Activated CD4-positive, alpha-beta T cell treated with anti-CD3 and anti-CD28 coated beads for 1 hour (primary cell): ENCODE measurements around the gene ANGEL2.
"Not testable (repeated sequence)": the region's sequence is repeated elsewhere in the genome, so short reads cannot be mapped to it uniquely, and the experiment has no call there.

ENCODE experiments used
- DNase-seq: peaks from one replicate; pipeline ENCODE4 v3.0.0-alpha.2; 2020

The ANGEL2 gene

DNA sequence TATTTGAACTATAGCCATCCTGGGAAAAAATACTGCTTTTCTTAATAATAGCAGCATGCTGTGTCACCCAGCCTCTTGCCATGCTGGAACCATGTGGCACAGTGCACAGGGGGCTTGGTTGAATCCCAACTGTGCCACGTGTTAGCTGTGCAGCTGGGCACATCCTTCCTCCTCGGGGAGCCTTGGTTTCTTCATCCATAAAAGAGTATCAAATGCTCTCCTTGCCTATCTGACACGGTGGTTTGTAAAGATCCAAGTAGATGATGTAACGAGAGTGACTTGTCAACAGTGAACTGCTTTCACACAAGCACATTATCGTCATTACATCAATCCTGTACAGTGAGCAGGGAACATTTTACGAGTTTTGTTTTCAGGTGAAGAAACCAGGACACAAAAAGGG, 41.0 kb downstream of the ANGEL2 start:
- no peak for DNase-seq

DNA sequence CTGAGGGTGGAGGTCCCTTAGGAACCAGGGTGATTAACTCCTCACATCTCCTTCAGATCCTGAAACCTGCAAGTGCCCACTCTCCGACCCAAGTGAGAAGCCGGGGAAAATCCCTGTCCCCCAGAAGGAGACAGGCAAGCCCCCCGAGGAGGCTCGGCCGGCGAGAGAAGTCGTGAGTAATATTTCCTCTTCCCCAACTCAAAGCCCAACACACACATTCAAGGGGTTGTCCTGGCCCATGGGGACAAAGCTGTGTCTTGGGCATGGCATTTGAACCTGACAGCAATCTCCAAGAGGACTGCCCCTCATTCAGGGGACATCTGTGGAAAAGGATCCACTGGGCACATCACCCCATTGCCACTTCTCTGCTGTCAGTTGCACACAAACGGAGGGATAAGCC, 41.8 kb downstream of the ANGEL2 start:
- no peak for DNase-seq

GRCh38 chr1:212973426-212973825, 42.2 kb downstream of the ANGEL2 start:
- no peak for DNase-seq

GRCh38 chr1:212971312-212971711, 44.4 kb downstream of the ANGEL2 start:
- no peak for DNase-seq

DNA sequence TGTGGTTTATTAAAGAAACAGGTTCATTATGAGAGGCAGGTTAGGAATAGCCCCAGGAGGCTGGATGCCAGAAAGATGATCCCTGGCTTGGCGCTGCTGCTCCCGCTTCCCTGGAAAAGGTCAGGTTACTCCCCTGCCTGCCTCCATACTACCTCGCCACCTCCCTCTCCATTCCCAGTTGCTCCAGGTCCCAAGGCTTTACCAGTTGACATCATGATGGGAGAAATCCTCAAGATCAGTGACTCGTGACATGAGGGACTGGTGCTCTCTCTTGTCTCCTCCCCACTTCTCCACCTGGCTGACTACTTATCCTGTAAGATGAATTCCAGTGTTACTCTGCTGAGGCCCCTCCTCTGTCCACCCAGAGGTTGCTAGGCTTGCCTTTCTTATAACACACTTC, 45.6 kb downstream of the ANGEL2 start:
- DNase-seq, result no peak

DNA sequence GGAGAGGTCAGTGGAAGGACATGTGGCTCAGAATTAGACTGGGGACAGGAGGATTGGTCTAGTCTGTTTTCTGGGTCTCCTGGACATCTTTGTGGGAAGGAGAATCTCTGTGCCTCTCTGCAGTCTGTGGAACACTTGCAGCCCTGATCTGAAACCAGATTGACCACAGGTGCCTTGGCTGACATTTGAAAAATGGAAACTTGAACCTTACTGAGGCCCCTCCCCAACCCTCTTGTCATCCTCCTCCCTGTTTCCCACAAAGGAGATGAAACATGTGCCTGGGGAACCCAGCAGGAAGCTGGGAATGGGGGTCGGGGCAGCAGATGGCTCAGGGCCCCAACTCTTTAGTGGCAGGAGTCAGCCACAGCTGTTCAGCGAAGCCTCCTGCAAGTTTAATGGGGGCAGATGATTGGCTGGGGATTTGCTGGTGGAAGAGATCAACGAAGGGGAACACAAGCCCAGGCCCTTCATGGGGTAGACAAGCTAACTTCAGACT, 47.3 kb downstream of the ANGEL2 start:
- DNase-seq, result no peak

- DNase-seq, result no peak
These were observed 47.9 kb downstream of the ANGEL2 start for GRCh38 chr1:212967801-212968200.

GRCh38 chr1:212966616-212967015, 49.1 kb downstream of the ANGEL2 start:
- DNase-seq, result no peak

DNA sequence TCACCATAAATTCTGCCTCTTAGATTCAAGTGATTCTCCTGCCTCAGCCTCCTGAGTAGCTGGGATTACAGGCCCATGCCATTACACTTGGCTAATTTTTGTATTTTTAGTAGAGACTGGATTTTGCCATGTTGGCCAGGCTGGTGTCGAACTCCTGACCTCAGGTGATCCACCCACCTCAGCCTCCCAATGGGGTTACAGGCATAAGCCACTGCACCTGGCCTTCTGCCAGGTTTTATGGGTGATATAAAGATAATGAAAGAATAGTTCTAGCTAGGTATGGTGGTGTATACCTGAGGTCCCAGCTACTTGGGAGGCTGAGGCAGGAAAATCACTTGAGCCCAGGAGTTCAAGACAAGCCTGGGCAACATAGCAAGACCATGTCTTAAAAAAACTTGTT, 50.7 kb downstream of the ANGEL2 start:
- not testable (repeated sequence) for DNase-seq

DNA sequence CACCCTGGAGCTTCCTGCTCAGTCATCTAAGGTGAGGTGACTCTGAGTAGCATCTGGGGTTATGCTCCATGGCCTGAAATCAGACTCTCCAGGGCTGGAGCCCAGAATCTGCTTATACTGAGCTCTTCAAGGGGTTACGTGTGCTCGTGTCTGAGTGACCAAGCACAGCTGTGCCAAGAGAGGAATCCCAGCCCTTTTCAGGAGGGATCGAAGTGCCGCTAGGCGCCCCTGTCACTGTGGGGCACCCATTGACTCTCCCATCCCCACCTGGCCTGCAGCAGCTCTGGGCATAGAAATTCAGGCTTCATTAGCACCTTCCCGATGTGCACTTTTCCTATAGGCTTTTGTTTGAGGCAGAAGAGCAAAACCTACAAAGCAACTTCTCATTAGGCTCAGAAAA, 51.6 kb downstream of the ANGEL2 start:
- no peak for DNase-seq

DNA sequence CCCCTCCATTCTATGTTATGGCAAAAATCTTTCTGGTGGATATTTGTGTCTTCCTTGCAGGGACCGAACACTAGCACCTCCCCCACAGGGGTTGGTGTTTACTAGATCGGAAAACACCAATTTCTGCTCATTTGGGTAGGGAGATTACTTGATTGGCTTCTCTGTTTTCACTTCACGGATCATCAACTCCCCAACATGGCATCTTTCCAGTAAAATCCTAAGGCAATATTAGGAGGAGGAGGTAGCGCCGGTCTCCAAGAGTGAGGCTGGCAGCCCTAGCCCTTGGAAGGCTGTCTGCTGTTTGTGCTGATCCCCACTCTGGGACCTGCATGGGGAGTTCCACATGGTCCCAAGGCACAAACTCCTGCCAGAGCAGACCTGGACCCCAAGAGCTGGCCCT, 53.2 kb downstream of the ANGEL2 start:
- no peak for DNase-seq

- no peak for DNase-seq
These were observed 54.7 kb downstream of the ANGEL2 start for GRCh38 chr1:212960932-212961331.

- DNase-seq, result no peak
These were observed 56.1 kb downstream of the ANGEL2 start for GRCh38 chr1:212959266-212960220.

DNA sequence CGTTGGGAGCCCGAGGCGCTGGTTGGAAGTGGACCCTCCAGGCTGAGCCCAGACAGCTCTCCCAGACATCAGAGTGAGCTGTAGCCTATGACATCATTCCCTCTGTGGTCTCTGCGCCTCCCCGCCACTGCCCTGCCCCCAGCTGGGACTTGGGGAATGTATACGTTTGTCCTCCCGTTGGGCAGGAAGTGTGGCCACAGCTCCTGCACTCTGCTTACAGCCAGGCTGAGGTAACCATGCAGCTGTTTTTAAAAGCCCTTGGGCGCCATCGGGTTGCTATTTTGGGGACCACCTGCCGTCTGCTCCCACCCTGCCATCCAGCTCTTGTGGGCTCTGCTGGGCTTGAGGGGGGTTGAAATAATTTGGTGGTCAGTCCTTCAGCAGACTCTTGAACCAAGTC, 57.5 kb downstream of the ANGEL2 start:
- no peak for DNase-seq

DNA sequence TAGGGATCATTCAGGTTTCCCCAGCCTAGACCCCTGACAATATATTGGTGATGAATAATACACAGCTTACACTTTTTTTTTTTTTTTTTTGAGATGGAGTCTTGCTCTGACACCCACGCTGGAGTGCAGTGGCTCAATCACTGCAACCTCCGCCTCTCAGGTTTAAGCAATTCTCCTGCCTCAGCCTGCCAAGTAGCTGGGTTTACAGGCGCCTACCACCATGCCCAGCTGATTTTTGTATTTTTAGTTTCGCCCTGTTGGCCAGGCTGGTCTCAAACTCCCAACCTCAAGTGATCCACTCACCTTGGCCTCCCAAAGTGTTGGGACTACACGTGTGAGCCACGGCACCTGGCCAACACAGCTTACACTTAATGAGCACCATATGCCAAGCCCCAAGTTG, 58.1 kb downstream of the ANGEL2 start:
- DNase-seq, result no peak

- DNase-seq, result no peak
These were observed 59.6 kb downstream of the ANGEL2 start for GRCh38 chr1:212955961-212956620.

DNA sequence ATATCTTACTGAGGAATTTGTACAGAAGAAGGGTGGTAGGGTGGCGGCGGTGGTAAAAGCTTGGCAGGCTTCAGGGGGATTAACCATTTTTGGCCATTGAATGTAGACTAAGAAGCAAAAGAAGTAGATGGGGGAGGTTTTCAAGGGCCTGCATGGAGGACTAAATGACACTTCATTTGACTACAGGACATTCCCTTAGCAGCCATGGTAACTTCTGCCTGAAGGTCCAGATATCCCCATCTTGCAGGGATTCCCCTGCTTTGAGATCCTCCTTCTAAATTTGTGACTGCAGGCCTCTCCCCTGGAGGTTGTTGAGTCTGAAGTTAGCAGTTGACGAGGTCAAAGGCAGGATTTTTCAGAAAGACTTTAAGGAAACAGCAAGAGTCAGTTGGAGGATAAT, 60.6 kb downstream of the ANGEL2 start:
- DNase-seq, result no peak

DNA sequence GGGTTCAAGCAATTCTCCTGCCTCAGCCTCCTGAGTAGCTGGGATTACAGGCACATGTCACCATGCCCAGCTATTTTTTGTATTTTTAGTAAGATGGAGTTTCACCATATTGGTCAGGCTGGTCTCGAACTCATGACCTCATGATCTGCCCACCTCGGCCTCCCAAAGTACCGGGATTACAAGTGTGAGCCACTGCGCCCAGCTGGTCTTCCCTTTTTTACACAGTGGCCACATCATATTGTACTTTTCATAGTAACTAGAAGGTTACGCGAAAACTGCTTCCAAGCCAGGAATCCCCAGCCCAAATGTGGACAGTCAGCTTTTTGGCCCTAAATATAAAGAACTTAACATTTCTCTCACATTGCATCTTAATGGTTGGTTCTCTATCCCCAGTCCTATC, 61.2 kb downstream of the ANGEL2 start:
- no peak for DNase-seq

GRCh38 chr1:212953321-212953720, 62.3 kb downstream of the ANGEL2 start:
- no peak for DNase-seq

DNA sequence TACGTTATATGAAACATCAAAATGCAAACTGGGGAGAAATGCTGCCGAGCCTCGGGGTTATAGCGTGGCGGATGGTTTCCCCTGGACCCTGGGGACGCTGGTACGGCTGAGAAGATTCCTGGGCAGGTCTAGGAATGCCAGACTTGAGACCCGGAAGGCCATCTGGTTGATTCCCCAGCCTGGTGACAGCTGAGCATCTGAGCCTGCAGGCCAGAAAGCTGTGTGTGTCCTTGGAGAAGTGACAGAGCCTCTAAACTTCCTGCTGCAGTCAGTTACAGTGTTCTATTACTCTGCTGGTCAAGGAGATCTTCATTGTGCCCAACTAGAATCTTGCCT, 63.1 kb downstream of the ANGEL2 start:
- DNase-seq, result no peak

DNA sequence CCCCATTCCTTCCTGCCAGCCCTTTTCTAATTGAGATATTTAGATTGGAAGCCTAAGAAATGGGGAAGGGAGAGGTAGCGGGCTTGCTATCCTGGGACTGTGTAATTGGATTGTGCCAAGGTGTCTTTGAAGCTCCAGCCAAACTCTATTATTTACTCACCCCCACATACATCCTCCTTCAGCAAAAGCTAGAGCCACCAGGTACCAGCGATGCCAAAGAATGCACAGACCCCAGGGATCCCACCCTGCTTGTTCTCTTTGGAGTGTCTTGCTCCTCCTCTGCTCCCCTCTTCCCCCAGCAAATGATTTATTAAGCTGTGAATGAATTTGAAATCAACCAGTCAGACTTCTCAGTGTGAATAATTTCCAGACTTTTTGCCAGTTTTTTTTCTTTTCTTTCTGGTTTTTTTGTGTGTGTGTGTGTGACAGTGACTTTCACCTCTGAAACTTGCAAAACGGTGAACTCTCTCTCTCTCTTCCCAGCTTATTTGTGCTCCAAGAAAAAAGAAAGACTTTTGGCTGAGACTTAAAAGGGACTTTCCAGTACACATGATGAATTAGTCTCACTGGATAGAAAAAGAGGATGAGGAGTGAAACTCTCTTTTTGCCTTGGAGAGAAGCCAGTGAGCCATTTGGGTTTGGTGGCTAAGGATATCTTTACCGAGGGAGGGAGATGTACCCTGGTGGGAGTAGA, 63.6 kb downstream of the ANGEL2 start:
- DNase-seq, result no peak

GRCh38 chr1:212951126-212951946, 64.3 kb downstream of the ANGEL2 start:
- DNase-seq, result no peak
